Stimulated activated naive CD4-positive, alpha-beta T cell treated with Interleukin-2 at 50 U/mL for 16 hours (primary cell): ENCODE results near the gene DCC.
"Not testable (repeated sequence)": the region's sequence is repeated elsewhere in the genome, so short reads cannot be mapped to it uniquely, and the experiment has no call there.

Source experiments
- DNase-seq: peaks from one replicate; lab custom pipeline; 2025; lab: John Stamatoyannopoulos, UW

The DCC gene

GRCh38 chr18:53417003-53417402, 1077.0 kb downstream of the DCC start:
- no peak for DNase-seq

GRCh38 chr18:53421869-53422268, 1081.9 kb downstream of the DCC start:
- no peak for DNase-seq

GRCh38 chr18:53422896-53423295, 1082.9 kb downstream of the DCC start:
- DNase-seq: no peak

- no peak for DNase-seq
These were observed 1086.7 kb downstream of the DCC start for GRCh38 chr18:53426666-53427184.

- DNase-seq: no peak
These were observed 1101.9 kb downstream of the DCC start for GRCh38 chr18:53441761-53442414.

GRCh38 chr18:53442415-53442783, 1102.4 kb downstream of the DCC start:
- DNase-seq: no peak

GRCh38 chr18:53443336-53443735, 1103.3 kb downstream of the DCC start:
- no peak for DNase-seq

GRCh38 chr18:53443831-53444230, 1103.8 kb downstream of the DCC start:
- no peak for DNase-seq

- DNase-seq: no peak
These were observed 1111.9 kb downstream of the DCC start for GRCh38 chr18:53451902-53452301.

GRCh38 chr18:53457068-53457467, 1117.1 kb downstream of the DCC start:
- DNase-seq: no peak

- no peak for DNase-seq
These were observed 1118.3 kb downstream of the DCC start for GRCh38 chr18:53458268-53458667.

GRCh38 chr18:53458944-53459580, 1119.1 kb downstream of the DCC start:
- no peak for DNase-seq

GRCh38 chr18:53467756-53468155, 1127.8 kb downstream of the DCC start:
- no peak for DNase-seq

- not testable (repeated sequence) for DNase-seq
These were observed 1128.2 kb downstream of the DCC start for GRCh38 chr18:53468173-53468572.

GRCh38 chr18:53472546-53472945, 1132.5 kb downstream of the DCC start:
- DNase-seq: no peak

GRCh38 chr18:53478155-53478554, 1138.2 kb downstream of the DCC start:
- no peak for DNase-seq

GRCh38 chr18:53486296-53486695, 1146.3 kb downstream of the DCC start:
- DNase-seq: no peak

GRCh38 chr18:53489266-53489665, 1149.3 kb downstream of the DCC start:
- DNase-seq: no peak

- no peak for DNase-seq
These were observed 1150.0 kb downstream of the DCC start for GRCh38 chr18:53490019-53490418.

- no peak for DNase-seq
These were observed 1156.0 kb downstream of the DCC start for GRCh38 chr18:53496028-53496427.

GRCh38 chr18:53503914-53504441, 1164.0 kb downstream of the DCC start:
- no peak for DNase-seq

GRCh38 chr18:53508529-53508928, 1168.5 kb downstream of the DCC start:
- no peak for DNase-seq

GRCh38 chr18:53509886-53510285, 1169.9 kb downstream of the DCC start:
- DNase-seq: no peak

- DNase-seq: not testable (repeated sequence)
These were observed 1171.7 kb downstream of the DCC start for GRCh38 chr18:53511725-53512124.
